Measurements from ENCODE around the gene HCN4. TPM values are rescaled to one million over a fixed set of nuclear protein-coding genes. Genes with fewer than 3 reads are reported as not detected.
A peak's percentile ranks its signal among the peaks of the same experiment; 100 is the strongest.
"Not testable (repeated sequence)": the region's sequence is repeated elsewhere in the genome, so short reads cannot be mapped to it uniquely, and the experiment has no call there.

Gene HCN4
- polyA plus RNA-seq, 1 donor from 2014 or later: 4.0 TPM

- Histone ChIP-seq H3F3A (ENCODE audit: insufficient read depth, low read length, poor library complexity, severe bottlenecking) (no peaks in the 10 kb centered on the region), H3K9me2 (ENCODE audit: insufficient read depth, low read length) (no peaks in the 10 kb centered on the region), H3K9ac (ENCODE audit: low read length) (no peak overlapping the region), H3K4me3 (ENCODE audit: low read length) (no peak overlapping the region), H3K4me2 (ENCODE audit: low read length) (no peak overlapping the region), H3K36me3 (ENCODE audit: insufficient read depth, low read length) (no peaks in the 10 kb centered on the region), H3K27ac (ENCODE audit: low read length) (no peak overlapping the region), H3K27me3 (ENCODE audit: insufficient read depth, low read depth, low read length) (no peaks in the 10 kb centered on the region), H3K79me2 (replicated peaks; ENCODE audit: insufficient read depth, low read length) (no peaks in the 10 kb centered on the region), H2AFZ (ENCODE audit: low read depth, low read length) (no peak overlapping the region), H3K9me3 (ENCODE audit: low read length) (no peaks in the 10 kb centered on the region), H4K20me1 (ENCODE audit: insufficient read depth) (no peaks in the 10 kb centered on the region)
- TF ChIP-seq TAF1 (IDR thresholded peaks at IDR 0.05; ENCODE audit: low read depth) (no peak), SMC3 (conservative IDR thresholded peaks at IDR 0.05; ENCODE audit: poor library complexity) (peak; percentile 90), EZH2 (IDR thresholded peaks at IDR 0.05; ENCODE audit: borderline replicate concordance, insufficient read depth, low read length, poor library complexity, severe bottlenecking) (no peak), EP300 (conservative IDR thresholded peaks at IDR 0.05; ENCODE audit: poor library complexity, severe bottlenecking) (peak; percentile 20), POLR2AphosphoS5 (IDR thresholded peaks at IDR 0.05) (no peak), REST (IDR thresholded peaks at IDR 0.05; ENCODE audit: borderline replicate concordance) (no peak), MXI1 (conservative IDR thresholded peaks at IDR 0.05; ENCODE audit: poor library complexity, severe bottlenecking) (peak; percentile 13), RAD21 (conservative IDR thresholded peaks at IDR 0.05) (peak; percentile 94), CTCF (IDR thresholded peaks at IDR 0.05; ENCODE audit: poor library complexity, severe bottlenecking) (peak; percentile 95)
Observed at GRCh38 chr15:73305331-73306211, 63.2 kb downstream of the HCN4 start.

- no peak for TF ChIP-seq SMC3 (conservative IDR thresholded peaks at IDR 0.05; ENCODE audit: poor library complexity)
- no peak for TF ChIP-seq POLR2AphosphoS5 (IDR thresholded peaks at IDR 0.05)
- TF ChIP-seq EZH2 (IDR thresholded peaks at IDR 0.05; ENCODE audit: borderline replicate concordance, insufficient read depth, low read length, poor library complexity, severe bottlenecking): no peak
- TF ChIP-seq TAF1 (IDR thresholded peaks at IDR 0.05; ENCODE audit: low read depth): no peak
- no peak for TF ChIP-seq RAD21 (conservative IDR thresholded peaks at IDR 0.05)
- TF ChIP-seq CTCF (IDR thresholded peaks at IDR 0.05; ENCODE audit: poor library complexity, severe bottlenecking): no peak
- Histone ChIP-seq H4K20me1 (ENCODE audit: insufficient read depth) (no peaks in the 10 kb centered on the region), H3K79me2 (replicated peaks; ENCODE audit: insufficient read depth, low read length) (no peaks in the 10 kb centered on the region), H3K4me2 (ENCODE audit: low read length) (no peak overlapping the region), H3K9ac (ENCODE audit: low read length) (no peak overlapping the region), H3K9me2 (ENCODE audit: insufficient read depth, low read length) (no peaks in the 10 kb centered on the region), H3K27ac (ENCODE audit: low read length) (no peak overlapping the region), H3F3A (ENCODE audit: insufficient read depth, low read length, poor library complexity, severe bottlenecking) (no peaks in the 10 kb centered on the region), H2AFZ (ENCODE audit: low read depth, low read length) (no peak overlapping the region), H3K27me3 (ENCODE audit: insufficient read depth, low read depth, low read length) (no peaks in the 10 kb centered on the region), H3K9me3 (ENCODE audit: low read length) (no peaks in the 10 kb centered on the region), H3K36me3 (ENCODE audit: insufficient read depth, low read length) (no peaks in the 10 kb centered on the region), H3K4me3 (ENCODE audit: low read length) (no peak overlapping the region)
Observed at GRCh38 chr15:73303636-73304035, 65.1 kb downstream of the HCN4 start.

GRCh38 chr15:73300286-73300685, 68.5 kb downstream of the HCN4 start:
- not testable (repeated sequence) for H3F3A ChIP-seq (ENCODE audit: insufficient read depth, low read length, poor library complexity, severe bottlenecking); H3K9ac ChIP-seq (ENCODE audit: low read length); H3K9me2 ChIP-seq (ENCODE audit: insufficient read depth, low read length); H4K20me1 ChIP-seq (ENCODE audit: insufficient read depth); H2AFZ ChIP-seq (ENCODE audit: low read depth, low read length); H3K4me2 ChIP-seq (ENCODE audit: low read length); H3K4me3 ChIP-seq (ENCODE audit: low read length); H3K27ac ChIP-seq (ENCODE audit: low read length); H3K79me2 ChIP-seq (replicated peaks; ENCODE audit: insufficient read depth, low read length); H3K27me3 ChIP-seq (ENCODE audit: insufficient read depth, low read depth, low read length); H3K9me3 ChIP-seq (ENCODE audit: low read length); H3K36me3 ChIP-seq (ENCODE audit: insufficient read depth, low read length)

Data from neural cell (in vitro differentiated cells).